Ureter (tissue), 1 donor: ENCODE measurements around the gene GDPD5. TPM values are rescaled to one million over a fixed set of nuclear protein-coding genes. Genes with fewer than 3 reads are reported as not detected.
A peak's percentile ranks its signal among the peaks of the same experiment; 100 is the strongest.

Experiments used
- DNase-seq: peaks from one replicate; pipeline ENCODE4 v3.0.0-alpha.2; 2020; ENCODE audit warnings: low spot score
- total RNA-seq: library from RNA; stranded (reverse); gene quantifications from one replicate; pipeline ENCODE4 v1.2.4, GENCODE V29; 2023
- donor health status: DM: yes; HTN: yes; CAD: no.

The GDPD5 gene, protein sequence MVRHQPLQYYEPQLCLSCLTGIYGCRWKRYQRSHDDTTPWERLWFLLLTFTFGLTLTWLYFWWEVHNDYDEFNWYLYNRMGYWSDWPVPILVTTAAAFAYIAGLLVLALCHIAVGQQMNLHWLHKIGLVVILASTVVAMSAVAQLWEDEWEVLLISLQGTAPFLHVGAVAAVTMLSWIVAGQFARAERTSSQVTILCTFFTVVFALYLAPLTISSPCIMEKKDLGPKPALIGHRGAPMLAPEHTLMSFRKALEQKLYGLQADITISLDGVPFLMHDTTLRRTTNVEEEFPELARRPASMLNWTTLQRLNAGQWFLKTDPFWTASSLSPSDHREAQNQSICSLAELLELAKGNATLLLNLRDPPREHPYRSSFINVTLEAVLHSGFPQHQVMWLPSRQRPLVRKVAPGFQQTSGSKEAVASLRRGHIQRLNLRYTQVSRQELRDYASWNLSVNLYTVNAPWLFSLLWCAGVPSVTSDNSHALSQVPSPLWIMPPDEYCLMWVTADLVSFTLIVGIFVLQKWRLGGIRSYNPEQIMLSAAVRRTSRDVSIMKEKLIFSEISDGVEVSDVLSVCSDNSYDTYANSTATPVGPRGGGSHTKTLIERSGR
- total RNA-seq: 14.9 TPM

DNA sequence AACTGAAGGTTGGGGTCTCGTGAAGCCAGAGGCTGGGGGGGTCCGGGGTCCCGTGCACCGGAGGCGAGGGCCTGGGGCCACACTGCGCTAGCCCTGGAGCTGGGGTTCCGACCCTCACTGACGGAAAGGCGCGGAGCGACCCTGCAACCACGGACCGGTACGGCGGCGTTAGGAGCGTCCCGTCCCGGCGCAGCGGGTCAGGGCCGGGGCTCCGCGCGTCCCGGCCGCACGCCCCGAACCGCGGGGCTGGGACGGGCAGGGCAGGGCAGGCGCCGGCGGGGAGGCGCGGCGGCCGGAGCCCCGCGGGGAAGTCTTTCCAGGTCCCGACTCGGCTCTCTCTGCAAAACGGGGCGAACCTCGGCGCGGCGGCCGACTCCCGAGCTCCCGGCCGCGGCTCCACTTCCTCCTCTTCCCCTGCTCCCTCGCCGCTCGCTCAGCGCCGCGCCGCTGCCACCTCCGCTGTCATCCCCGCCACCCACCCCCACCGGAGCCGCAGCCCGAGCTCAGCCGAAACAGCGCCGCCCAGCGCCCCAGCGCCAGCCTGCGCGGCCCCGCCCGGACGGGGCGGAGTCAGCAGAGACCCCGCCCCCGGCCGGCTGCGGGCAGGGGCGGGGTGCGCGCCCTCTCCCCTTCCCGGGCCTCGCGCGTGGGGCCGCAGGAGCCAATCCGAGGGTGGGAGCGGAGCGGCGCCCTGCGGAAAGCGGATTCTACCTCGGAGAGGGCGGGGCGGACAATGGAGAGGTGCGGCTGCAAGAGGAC lies at the start of gene GDPD5:
Gene GDPD5, minus strand, starts transcription at position 509 of the 759 bp plus-strand sequence. CDS start 48,206 bp downstream, outside the sequence.
- DNase-seq: peak; percentile 80

DNA sequence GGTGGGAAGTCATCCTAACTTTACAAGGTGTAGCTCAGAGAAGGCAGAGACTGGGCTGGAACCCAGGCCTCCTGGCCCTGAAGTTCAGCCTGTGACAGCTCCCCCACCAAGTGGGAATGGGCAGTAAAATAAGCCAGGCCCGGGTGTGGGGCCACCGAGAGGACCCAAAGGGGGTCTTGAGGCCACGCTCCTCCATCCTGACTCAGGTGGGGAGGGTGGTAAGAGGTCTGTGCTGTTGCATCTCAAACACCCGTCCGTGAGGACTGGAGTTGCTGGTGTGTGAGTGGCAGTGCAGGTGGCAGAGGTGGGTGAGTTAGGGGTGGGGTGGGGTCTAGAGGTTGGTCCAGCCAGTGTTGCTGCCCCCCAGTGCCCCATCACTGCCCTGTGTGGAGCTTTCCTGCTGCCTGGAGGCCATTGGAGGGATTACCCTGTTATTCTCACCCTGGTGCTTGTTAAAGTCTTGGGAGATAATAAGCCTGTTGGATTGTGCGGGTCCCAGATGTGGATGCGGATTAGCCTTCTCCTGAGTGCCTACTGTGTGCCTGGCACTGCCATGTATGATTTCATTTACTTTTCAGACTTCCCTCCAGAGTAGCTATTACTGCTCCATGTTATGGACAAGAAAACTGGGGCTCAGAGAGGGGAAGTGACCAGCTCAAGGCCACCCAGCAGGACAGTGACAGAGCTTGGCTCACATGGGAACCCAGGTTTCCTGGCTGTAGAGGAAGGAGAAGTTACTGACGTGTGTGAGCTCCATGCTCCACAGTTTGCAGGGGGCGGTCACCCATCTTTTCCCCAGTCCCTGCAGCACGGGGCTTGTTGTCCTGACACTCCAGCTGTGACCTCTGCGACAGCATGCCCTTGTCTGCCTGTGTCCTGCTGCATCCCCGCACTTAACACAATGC lies 49.2 kb upstream of the GDPD5 start:
- no peak for DNase-seq

DNA sequence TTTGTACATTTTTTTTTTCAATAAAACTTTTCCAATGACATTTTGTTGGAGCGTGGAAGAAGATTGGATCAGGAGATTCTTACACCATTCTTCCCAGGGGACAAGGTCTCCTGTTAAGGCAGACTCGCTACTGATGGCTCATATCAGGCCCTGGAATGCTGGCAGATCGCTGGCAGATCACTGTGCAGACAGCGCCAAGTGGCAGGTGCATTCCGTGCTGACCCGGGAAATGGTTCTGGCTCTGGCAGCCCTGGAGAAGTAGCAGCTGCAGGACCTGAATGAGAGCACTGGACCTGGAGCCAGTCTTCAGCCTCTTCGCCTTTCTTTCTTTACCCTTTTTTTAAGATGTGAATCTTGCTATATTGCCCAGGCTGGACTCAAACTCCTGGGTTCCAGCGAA lies 47.0 kb upstream of the GDPD5 start:
- no peak for DNase-seq

DNA sequence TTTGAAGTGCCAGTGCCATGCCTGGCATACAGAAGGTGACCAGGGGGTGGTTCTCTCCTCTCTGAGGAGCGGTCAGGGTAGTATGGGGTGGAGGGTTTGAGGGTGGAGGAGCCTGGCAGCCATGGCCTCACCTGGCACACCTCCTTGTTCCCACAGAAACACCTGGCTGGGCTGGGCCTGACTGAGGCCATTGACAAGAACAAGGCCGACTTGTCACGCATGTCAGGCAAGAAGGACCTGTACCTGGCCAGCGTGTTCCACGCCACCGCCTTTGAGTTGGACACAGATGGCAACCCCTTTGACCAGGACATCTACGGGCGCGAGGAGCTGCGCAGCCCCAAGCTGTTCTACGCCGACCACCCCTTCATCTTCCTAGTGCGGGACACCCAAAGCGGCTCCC lies 45.9 kb upstream of the GDPD5 start:
- no peak for DNase-seq

DNA sequence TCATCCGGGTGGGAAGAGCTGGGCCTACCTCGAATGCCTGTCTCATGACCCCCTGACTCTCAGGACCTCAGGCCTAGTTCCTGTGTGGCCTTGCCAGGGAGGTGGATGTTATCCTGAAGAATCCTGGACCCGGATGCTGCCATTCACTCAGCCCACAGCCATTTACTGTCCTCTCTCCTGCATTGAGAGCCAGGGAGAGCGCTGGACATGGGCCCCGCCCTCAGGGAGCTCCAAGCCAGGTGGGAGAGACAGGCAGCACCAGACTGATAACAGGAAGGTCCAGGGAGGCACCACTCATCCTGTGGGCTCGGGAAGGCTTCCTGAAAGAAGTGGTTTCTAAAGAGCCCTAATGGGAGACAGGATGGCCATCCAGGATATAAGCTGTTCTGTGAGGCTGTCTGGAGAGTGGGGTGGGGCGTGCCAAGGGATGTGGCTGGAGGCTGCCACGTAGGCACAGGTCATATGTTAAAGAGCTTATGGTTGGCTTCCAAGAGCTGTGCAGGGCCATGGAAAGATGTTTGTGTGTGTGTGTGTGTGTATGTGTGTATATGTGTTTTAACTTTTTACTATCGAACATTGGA lies 44.9 kb upstream of the GDPD5 start:
- no peak for DNase-seq

DNA sequence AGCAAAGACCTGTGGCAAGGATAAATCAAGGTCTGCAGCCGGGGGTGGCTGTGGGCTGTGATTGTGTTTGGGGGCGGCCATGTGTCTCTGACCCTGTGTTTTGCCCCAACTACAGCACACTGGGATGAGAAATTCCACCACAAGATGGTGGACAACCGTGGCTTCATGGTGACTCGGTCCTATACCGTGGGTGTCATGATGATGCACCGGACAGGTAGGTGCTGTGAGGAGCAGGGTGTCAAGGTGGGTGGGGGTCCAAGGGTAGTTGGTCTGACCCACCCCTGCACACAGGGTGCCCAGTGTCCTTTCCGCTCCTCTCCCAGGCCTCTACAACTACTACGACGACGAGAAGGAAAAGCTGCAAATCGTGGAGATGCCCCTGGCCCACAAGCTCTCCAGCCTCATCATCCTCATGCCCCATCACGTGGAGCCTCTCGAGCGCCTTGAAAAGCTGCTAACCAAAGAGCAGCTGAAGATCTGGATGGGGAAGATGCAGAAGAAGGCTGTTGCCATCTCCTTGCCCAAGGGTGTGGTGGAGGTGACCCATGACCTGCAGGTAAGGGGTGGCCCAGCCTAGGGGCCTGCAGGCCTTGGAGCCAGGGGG lies 43.0 kb upstream of the GDPD5 start:
- DNase-seq: no peak

DNA sequence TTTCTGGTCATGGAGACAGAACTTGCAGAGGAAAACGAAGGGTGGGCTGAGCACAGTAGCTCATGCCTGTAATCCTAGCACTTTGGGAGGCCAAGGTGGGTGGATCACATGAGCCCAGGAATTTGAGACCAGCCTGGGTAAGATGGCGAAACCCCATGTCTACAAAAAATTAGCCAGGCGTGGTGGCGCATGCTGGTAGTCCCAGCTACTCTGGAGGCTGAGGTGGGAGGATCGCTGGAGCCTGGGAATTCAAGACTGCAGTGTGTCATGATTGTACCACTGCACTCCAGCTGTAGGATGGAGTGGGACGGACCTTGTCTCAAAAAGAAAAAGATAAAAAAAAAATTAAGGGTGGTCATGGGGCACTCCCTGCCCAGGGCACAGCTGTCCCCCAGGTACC lies 42.2 kb upstream of the GDPD5 start:
- no peak for DNase-seq

DNA sequence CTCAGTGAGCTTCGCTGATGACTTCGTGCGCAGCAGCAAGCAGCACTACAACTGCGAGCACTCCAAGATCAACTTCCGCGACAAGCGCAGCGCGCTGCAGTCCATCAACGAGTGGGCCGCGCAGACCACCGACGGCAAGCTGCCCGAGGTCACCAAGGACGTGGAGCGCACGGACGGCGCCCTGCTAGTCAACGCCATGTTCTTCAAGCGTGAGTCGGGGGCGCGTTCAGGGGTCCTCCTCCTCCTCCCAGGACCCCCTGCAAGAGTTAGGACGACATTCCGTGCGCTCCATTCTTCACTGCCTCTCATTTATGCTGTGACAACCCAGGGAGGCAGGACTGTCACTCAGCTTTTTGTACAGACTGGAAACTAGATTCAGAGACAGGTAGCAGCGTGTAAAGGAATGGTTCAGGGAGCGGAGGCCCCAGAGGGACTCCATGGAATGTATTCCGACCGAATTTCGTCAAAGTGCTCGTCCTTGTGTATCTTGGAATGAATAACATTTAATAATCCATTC lies 41.1 kb upstream of the GDPD5 start:
- no peak for DNase-seq

DNA sequence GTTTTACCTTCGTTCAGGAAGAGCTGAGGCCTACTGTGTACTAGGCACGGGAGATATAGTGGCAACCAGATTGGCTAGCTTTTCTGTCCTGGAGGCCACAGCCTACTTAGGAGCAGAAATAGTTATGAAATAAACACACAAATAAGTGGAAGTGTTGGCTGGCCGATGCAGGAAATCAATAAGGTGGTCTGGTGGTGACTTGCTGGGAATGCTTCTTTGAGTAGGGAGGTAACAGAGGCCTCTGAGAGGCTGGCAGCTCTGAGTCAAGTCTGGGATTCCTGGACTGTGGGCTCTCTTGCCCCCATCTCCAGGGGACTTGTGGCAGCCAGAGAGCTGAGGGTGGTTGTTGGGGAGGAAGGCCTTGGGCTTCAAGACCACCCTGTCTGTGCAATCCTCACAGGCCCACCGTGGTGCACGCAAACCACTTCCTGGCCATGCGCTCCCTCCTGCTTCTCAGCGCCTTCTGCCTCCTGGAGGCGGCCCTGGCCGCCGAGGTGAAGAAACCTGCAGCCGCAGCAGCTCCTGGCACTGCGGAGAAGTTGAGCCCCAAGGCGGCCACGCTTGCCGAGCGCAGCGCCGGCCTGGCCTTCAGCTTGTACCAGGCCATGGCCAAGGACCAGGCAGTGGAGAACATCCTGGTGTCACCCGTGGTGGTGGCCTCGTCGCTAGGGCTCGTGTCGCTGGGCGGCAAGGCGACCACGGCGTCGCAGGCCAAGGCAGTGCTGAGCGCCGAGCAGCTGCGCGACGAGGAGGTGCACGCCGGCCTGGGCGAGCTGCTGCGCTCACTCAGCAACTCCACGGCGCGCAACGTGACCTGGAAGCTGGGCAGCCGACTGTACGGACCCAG lies 40.4 kb upstream of the GDPD5 start:
- no peak for DNase-seq

DNA sequence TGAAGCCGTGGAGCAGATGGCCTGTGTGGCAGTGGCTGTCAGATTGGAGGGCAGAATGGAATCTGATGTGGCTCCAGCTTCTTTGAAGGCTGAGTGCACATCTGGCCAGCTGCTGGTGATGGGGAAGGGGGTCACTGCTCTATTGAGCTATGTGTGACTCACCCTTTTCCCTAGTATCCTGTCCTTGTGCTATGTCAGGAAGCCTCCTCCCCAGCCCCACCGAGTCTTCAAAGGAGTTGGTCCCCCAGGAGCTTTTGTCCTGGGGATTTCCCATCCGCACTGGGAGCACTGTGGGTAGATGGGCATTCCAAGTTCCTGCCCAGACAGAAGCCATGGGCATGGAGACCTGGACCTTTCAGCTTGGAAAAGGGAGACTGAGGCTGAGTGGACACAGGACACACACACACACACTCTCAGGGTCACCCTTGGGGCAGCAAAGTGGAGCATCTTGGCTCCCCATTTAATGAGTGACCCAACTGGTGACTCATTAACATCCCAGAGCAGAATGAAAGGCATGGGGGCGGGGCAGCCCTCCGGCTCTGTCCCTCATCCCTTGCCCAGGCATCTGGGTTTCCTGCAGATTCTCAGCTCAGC lies 39.6 kb upstream of the GDPD5 start:
- DNase-seq: peak; percentile 67

DNA sequence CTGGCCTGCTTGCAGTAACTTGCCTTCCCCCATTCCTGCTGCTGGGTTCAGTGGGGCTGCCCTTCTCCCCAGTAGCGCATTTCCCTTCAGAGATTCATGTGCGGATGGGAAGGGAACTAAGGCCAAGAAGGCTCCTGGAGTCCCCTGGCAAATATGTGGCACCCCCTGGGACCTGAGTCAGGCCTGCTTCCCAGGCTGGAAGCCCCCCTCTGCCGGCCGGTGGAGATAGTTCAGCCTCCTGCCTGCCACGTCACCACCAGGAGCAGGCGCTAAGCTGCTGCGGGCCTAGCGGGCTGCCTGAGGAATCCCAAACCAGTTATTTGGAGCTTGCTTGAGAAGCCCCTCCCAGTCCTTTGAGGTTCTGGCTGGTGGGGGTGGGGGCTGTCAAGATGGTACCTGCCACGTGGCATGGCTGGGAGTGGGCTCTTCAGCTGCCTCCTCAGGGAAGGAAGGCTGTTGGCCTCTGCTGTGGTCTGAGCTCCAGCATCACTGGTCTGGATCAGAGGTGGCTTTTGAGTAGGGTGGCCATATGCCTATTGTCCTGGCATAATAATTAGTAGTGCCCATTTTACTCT lies 38.3 kb upstream of the GDPD5 start:
- DNase-seq: peak; percentile 68

DNA sequence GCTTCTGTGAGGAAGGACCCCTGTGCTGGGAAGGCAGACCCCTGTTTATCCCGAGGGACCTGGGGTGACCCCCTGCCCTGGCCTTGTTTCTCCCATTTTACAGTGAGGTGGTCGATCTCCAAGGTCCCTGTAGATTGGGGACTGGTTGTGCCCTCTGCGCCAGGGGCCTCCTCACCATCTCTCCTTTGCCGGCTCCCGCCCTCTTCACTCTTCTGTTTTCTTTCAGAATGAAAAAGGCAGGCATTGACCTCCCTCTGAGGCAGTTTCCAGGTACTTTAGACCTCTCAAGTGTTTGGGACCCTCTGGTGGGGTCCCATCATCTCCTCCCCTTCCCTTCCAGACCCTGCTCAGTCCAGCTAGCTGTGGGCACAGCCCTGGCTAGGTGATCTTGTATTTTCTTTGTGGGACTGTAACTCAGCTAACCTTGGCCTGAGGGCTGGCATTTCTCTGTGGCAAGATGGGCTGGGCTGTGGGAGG lies 37.8 kb upstream of the GDPD5 start:
- DNase-seq: no peak

DNA sequence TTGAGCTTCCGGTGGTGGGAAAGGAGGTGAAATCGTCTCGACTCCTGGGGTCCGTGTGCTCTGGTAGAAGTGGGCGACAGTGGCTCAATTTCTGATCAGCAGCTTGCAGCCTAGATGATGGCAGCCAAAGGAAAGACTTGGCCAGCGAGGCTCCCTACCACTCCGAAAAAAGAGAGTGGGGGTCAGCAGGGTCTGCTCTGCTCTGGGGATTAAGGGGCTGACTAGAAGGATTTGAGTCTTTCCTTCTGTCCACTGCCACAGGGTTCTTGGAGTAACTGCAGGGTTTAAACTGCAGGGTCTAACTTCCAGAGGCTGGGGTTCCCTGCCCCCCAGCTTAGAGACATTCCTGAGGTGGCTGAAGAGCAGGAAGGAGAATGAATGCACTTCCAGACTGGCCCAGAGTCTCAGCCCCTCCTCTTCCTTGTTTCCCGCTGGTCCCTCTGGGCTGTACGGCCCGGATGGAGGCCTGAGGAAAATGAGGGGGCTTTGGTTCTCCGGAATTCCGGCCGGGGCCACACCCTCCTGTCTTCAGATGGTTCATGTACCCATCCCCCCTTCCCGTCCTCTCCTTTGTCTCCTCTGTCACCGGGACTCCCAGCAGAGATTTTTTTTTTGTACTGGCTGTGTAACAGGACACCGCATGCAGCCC lies 37.2 kb upstream of the GDPD5 start:
- DNase-seq: peak; percentile 56

DNA sequence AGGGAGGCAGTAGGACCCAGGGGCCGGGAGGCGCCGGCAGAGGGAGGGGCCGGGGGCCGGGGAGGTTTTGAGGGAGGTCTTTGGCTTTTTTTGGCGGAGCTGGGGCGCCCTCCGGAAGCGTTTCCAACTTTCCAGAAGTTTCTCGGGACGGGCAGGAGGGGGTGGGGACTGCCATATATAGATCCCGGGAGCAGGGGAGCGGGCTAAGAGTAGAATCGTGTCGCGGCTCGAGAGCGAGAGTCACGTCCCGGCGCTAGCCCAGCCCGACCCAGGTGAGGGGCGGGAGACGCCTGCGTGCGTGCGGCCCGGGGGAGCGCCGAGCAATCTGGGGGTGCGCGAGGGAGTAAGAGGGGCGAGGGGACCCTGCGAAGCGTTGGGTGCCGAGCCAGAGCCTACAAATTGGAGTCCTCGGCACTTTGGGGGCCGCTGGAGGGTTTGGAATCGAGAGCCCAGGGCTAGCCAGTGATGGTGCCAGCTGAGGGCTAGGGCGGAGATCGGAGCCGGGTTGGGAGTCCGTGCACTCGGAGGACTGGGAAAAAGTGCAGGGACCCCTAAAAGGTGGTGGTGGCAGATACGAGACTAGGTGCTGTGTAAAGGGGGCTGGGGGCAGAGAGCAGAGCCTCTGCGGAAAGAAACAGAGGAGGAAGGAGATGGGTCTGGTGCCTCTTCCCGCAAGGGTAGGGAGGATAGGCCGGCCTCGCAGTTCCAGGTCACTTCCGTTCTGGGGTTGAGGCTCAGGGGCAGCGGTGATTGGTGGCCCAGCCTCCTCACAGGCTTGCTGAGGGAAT lies 36.5 kb upstream of the GDPD5 start, which contains the start of gene SERPINH1:
Gene SERPINH1, plus strand, starts transcription at position 206 of the 788 bp plus-strand sequence. CDS start 4,097 bp downstream, outside the sequence.
- DNase-seq: peak; percentile 94

DNA sequence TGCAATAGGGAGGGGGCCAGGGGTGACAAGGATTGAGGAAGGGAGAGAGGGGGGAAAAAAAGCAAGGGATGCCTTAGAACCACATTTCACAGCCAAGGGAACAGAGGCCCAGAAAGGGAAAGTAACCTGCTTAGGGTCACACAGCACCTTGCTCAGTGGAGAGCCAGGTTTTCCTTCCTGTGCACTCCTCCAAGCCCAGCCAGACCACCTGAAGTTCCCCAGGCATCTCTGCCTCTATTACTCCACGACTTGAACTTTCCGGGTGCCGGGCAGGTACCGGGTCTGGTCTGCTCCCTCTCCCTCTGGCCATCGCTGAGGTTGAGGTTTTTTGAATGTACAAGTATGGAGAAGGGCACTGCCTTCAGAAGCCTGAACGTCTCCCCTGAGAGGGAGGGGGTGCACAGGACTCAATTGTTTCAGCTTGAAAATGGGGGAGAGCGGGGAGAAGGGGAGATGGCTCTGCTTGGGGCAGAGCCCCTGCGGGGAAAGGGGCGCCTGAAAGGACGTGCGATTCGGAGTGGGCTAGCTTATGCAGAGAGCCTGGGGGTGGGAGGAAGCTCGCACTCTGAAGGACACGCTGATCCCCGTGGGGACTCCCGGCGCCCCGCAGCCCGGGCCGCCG lies 35.8 kb upstream of the GDPD5 start:
- DNase-seq: no peak

DNA sequence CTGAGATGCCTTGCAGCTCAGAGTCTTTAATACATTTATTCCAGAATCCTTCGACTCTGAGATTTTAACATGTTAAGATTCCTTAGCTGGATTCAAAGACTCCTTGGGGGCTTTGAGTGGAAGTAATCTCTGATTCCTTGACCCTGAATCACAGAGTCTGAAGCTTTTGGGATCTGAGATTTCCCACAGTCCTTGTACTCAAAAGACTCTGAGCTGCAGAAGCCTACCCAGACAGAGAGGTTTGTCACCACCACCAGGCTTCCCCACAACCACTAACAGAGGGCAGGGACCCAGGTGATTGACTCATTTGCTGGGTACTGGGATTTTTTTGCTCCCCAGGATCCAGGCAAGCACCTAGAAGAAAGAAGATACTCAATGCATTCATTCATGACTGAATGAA lies 34.9 kb upstream of the GDPD5 start:
- DNase-seq: no peak
